Neural cell (in vitro differentiated cells): ENCODE measurements around the gene KCNS1.

Source experiments
- EP300 ChIP-seq: fragments of 450-650 bp; conservative IDR thresholded peaks from 2 replicates; pipeline ENCODE4 v1.6.1; 2014; ENCODE audit warnings: antibody characterized with exemption, mild to moderate bottlenecking, moderate library complexity; ENCODE audit not compliant: poor library complexity, severe bottlenecking
- POLR2AphosphoS5 ChIP-seq: IDR thresholded peaks from 2 replicates; pipeline ENCODE4 v1.6.1; 2012
- TAF1 ChIP-seq: IDR thresholded peaks from 2 replicates; pipeline ENCODE4 v1.6.1; 2012; ENCODE audit warnings: low read depth
- TF ChIP-seq, protein P1 (sequence below): fragments of 450-650 bp; IDR thresholded peaks from 2 replicates; pipeline ENCODE4 v1.5.1; 2014; ENCODE audit warnings: antibody characterized with exemption, mild to moderate bottlenecking, moderate library complexity; ENCODE audit not compliant: poor library complexity, severe bottlenecking
- TF ChIP-seq, protein P2 (sequence below): IDR thresholded peaks from 2 replicates; pipeline ENCODE4 v1.6.1; 2012; ENCODE audit warnings: borderline replicate concordance

DNA sequence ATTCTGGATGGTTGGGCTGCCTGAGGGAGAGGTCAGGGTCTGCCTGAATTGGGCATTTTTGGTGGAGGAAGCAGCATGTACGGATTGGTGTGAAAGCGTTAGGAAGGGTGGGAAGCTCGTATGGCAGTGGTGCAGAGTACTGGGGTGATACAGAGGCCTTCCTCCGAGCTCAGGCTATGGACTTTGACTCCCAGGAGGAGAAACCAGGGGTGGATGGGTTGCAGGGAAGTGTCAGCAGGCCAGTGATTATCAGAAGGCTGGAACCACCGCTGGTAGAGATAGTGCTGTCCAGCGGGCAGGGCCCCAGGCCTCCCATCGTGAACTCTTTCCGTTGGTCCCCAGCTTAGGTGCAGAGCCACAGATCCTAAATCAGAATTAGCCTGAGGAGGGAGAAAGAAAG lies 8.7 kb upstream of the KCNS1 start:
- TF ChIP-seq, protein P1, sequence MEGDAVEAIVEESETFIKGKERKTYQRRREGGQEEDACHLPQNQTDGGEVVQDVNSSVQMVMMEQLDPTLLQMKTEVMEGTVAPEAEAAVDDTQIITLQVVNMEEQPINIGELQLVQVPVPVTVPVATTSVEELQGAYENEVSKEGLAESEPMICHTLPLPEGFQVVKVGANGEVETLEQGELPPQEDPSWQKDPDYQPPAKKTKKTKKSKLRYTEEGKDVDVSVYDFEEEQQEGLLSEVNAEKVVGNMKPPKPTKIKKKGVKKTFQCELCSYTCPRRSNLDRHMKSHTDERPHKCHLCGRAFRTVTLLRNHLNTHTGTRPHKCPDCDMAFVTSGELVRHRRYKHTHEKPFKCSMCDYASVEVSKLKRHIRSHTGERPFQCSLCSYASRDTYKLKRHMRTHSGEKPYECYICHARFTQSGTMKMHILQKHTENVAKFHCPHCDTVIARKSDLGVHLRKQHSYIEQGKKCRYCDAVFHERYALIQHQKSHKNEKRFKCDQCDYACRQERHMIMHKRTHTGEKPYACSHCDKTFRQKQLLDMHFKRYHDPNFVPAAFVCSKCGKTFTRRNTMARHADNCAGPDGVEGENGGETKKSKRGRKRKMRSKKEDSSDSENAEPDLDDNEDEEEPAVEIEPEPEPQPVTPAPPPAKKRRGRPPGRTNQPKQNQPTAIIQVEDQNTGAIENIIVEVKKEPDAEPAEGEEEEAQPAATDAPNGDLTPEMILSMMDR: no peak
- TF ChIP-seq, protein P2, sequence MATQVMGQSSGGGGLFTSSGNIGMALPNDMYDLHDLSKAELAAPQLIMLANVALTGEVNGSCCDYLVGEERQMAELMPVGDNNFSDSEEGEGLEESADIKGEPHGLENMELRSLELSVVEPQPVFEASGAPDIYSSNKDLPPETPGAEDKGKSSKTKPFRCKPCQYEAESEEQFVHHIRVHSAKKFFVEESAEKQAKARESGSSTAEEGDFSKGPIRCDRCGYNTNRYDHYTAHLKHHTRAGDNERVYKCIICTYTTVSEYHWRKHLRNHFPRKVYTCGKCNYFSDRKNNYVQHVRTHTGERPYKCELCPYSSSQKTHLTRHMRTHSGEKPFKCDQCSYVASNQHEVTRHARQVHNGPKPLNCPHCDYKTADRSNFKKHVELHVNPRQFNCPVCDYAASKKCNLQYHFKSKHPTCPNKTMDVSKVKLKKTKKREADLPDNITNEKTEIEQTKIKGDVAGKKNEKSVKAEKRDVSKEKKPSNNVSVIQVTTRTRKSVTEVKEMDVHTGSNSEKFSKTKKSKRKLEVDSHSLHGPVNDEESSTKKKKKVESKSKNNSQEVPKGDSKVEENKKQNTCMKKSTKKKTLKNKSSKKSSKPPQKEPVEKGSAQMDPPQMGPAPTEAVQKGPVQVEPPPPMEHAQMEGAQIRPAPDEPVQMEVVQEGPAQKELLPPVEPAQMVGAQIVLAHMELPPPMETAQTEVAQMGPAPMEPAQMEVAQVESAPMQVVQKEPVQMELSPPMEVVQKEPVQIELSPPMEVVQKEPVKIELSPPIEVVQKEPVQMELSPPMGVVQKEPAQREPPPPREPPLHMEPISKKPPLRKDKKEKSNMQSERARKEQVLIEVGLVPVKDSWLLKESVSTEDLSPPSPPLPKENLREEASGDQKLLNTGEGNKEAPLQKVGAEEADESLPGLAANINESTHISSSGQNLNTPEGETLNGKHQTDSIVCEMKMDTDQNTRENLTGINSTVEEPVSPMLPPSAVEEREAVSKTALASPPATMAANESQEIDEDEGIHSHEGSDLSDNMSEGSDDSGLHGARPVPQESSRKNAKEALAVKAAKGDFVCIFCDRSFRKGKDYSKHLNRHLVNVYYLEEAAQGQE: no peak
- TF ChIP-seq EP300: no peak
- no peak for TF ChIP-seq TAF1
- TF ChIP-seq POLR2AphosphoS5: no peak
